ENCODE data around the gene GLT6D1.

Gene GLT6D1

GRCh38 chr9:135632841-135633240 lies 6.5 kb downstream of the GLT6D1 start:
- FAIRE-seq, result no peak
- DNase-seq (ENCODE audit: insufficient read length, low spot score), result no peak

GRCh38 chr9:135624282-135624681 lies 15.1 kb downstream of the GLT6D1 start:
- DNase-seq (ENCODE audit: insufficient read length, low spot score) (no peak), FAIRE-seq (no peak)

- no peak for FAIRE-seq
Measured at GRCh38 chr9:135622415-135623020, 16.8 kb downstream of the GLT6D1 start.

GRCh38 chr9:135620558-135620957 lies 18.8 kb downstream of the GLT6D1 start:
- DNase-seq (ENCODE audit: insufficient read length, low spot score) (no peak), FAIRE-seq (no peak)

More at GRCh38 chr9:135622415-135623020, 16.8 kb downstream of the GLT6D1 start:
- DNase-seq (ENCODE audit: insufficient read length, low spot score), result no peak

GRCh38 chr9:135619599-135619886 lies 19.8 kb downstream of the GLT6D1 start:
- no peak for FAIRE-seq
- DNase-seq (ENCODE audit: insufficient read length, low spot score), result no peak

- no peak for FAIRE-seq
- no peak for DNase-seq (ENCODE audit: insufficient read length, low spot score)
Measured at GRCh38 chr9:135618866-135619598, 20.3 kb downstream of the GLT6D1 start.

GRCh38 chr9:135617991-135618411 lies 21.3 kb downstream of the GLT6D1 start:
- FAIRE-seq, result no peak
- DNase-seq (ENCODE audit: insufficient read length, low spot score), result no peak

- FAIRE-seq, result no peak
- DNase-seq (ENCODE audit: insufficient read length, low spot score), result no peak
Measured at GRCh38 chr9:135617538-135617900, 21.8 kb downstream of the GLT6D1 start.

GRCh38 chr9:135616619-135617537 lies 22.5 kb downstream of the GLT6D1 start:
- DNase-seq (ENCODE audit: insufficient read length, low spot score), result no peak
- no peak for FAIRE-seq

GRCh38 chr9:135615666-135616618 lies 23.4 kb downstream of the GLT6D1 start:
- DNase-seq (ENCODE audit: insufficient read length, low spot score) (no peak), FAIRE-seq (no peak)

- FAIRE-seq (no peak), DNase-seq (ENCODE audit: insufficient read length, low spot score) (no peak)
Measured at GRCh38 chr9:135614821-135615665, 24.3 kb downstream of the GLT6D1 start.

GRCh38 chr9:135613946-135614805 lies 25.2 kb downstream of the GLT6D1 start:
- FAIRE-seq (no peak), DNase-seq (ENCODE audit: insufficient read length, low spot score) (no peak)

- DNase-seq (ENCODE audit: insufficient read length, low spot score) (no peak), FAIRE-seq (no peak)
Measured at GRCh38 chr9:135612981-135613910, 26.1 kb downstream of the GLT6D1 start.

- FAIRE-seq, result no peak
- DNase-seq (ENCODE audit: insufficient read length, low spot score), result no peak
Measured at GRCh38 chr9:135612437-135612836, 26.9 kb downstream of the GLT6D1 start.

- no peak for FAIRE-seq
- DNase-seq (ENCODE audit: insufficient read length, low spot score), result no peak
Measured at GRCh38 chr9:135611875-135612209, 27.5 kb downstream of the GLT6D1 start.

- FAIRE-seq, result no peak
- no peak for DNase-seq (ENCODE audit: insufficient read length, low spot score)
Measured at GRCh38 chr9:135611142-135611874, 28.0 kb downstream of the GLT6D1 start.

Data from GM19239 (cell line).